HCT116 (cell line): ENCODE measurements around the gene EVX2. TPM values are rescaled to one million over a fixed set of nuclear protein-coding genes. Genes with fewer than 3 reads are reported as not detected.

Experiments
- ATAC-seq: fragments of 200-7000 bp; cut with Tn5 transposase; 2 replicates; pipeline ENCODE4 v1.9.1; 2020; ENCODE audit warnings: mild to moderate bottlenecking, moderate library complexity
- BruUV-seq: library from RNA; stranded (reverse); fragments of 400-500 nt; replicated peaks from 2 replicates; lab custom pipeline; 2021; lab: Mats Ljungman, UMichigan
- CTCF ChIA-PET: fragments of 300-600 bp; sonication (Branson Sonifier 250); formaldehyde crosslinking; loops from one replicate; lab custom pipeline; 2021; ENCODE audit warnings: antibody characterized with exemption; lab: Charles Lee
- POLR2A ChIA-PET: fragments of 300-600, 350-600 bp; sonication (Branson Sonifier 250); formaldehyde crosslinking; loops from one replicate; lab custom pipeline; 2021; ENCODE audit warnings: antibody characterized with exemption; lab: Charles Lee
- RAD21 ChIA-PET, 2 experiments: fragments of 300-600 bp; sonication (Branson Sonifier 250); formaldehyde crosslinking; loops; one replicate each; lab custom pipeline; 2023; ENCODE audit warnings: low total read pairs in 2 of 2; ENCODE audit not compliant: uncharacterized antibody in 2 of 2, unreplicated experiment in 2 of 2, low non-redundant PET in 1 of 2; lab: Charles Lee
- DNase-seq: peaks from one replicate; pipeline ENCODE4 v3.0.0-alpha.2; 2010; ENCODE audit warnings: low read depth, low spot score
- H2AFZ ChIP-seq: fragments of 200-600 bp; shearing (Covaris generic), sonication (generic); 2 replicates; pipeline ENCODE4 v1.6.1; 2017; ENCODE audit warnings: low read depth, mixed run types, mixed read lengths, antibody characterized with exemption, low read length; ENCODE audit not compliant: poor library complexity, severe bottlenecking
- H3K27ac ChIP-seq: 2 replicates; pipeline ENCODE4 v1.5.1; 2012; ENCODE audit warnings: low read depth, low read length
- H3K27me3 ChIP-seq: fragments of 200-600 bp; sonication (generic); 2 replicates; pipeline ENCODE4 v1.6.1; 2016; ENCODE audit warnings: mixed run types, low read length, mixed read lengths; ENCODE audit not compliant: insufficient read depth
- H3K36me3 ChIP-seq, 2 experiments: fragments of 200-500 bp in 1 of 2; fragments of 200-600 bp in 1 of 2; sonication (Bioruptor generic) in 1 of 2; sonication (generic) in 1 of 2; 2 replicates each; pipeline versions ENCODE4 v1.5.1 to v1.6.1; 2014 to 2016; ENCODE audit warnings: low read length in 2 of 2, inconsistent platforms in 1 of 2, mixed read lengths in 1 of 2, mixed run types in 1 of 2; ENCODE audit not compliant: insufficient read depth in 2 of 2, control insufficient read depth in 1 of 2
- H3K4me1 ChIP-seq, 2 experiments: fragments of 200-600 bp in 1 of 2; sonication (generic) in 1 of 2; 2 replicates each; pipeline versions ENCODE4 v1.5.1 to v1.6.1; 2012 to 2017; ENCODE audit warnings: low read length in 2 of 2, inconsistent platforms in 1 of 2, mild to moderate bottlenecking in 1 of 2, mixed read lengths in 1 of 2, mixed run types in 1 of 2, moderate library complexity in 1 of 2; ENCODE audit not compliant: insufficient read depth in 2 of 2, control insufficient read depth in 1 of 2
- H3K4me2 ChIP-seq: fragments of 200-600 bp; sonication (generic); 2 replicates; pipeline ENCODE4 v1.6.1; 2017; ENCODE audit warnings: mixed run types, low read length, mixed read lengths
- H3K4me3 ChIP-seq, 2 experiments: fragments of 200-600 bp in 1 of 2; sonication (generic) in 1 of 2; replicated peaks in 1 of 2; 2 replicates each; pipeline ENCODE4 v1.5.1; 2011 to 2016; ENCODE audit warnings: low read length in 2 of 2, control low read depth in 1 of 2, low read depth in 1 of 2, mild to moderate bottlenecking in 1 of 2, mixed read lengths in 1 of 2, mixed run types in 1 of 2
- H3K79me2 ChIP-seq: fragments of 200-600 bp; sonication (generic); 2 replicates; pipeline ENCODE4 v1.6.1; 2017; ENCODE audit warnings: mild to moderate bottlenecking, mixed run types, low read length, moderate library complexity, mixed read lengths; ENCODE audit not compliant: insufficient read depth
- H3K9ac ChIP-seq: fragments of 200-600 bp; sonication (generic); 2 replicates; pipeline ENCODE4 v1.6.1; 2016; ENCODE audit warnings: low read length, mixed read lengths
- H3K9me2 ChIP-seq: fragments of 200-600 bp; sonication (generic), shearing (Covaris generic); 2 replicates; pipeline ENCODE4 v1.6.1; 2017; ENCODE audit warnings: mixed run types, mild to moderate bottlenecking, moderate library complexity; ENCODE audit not compliant: insufficient read depth
- H3K9me3 ChIP-seq, 2 experiments: fragments of 200-500 bp in 1 of 2; fragments of 200-600 bp in 1 of 2; sonication (Bioruptor generic) in 1 of 2; sonication (generic) in 1 of 2; 2 replicates each; pipeline ENCODE4 v1.6.1; 2014 to 2017; ENCODE audit warnings: low read length in 2 of 2, mixed read lengths in 2 of 2, inconsistent platforms in 1 of 2, low read depth in 1 of 2, mild to moderate bottlenecking in 1 of 2, mixed run types in 1 of 2, moderate library complexity in 1 of 2; ENCODE audit not compliant: control insufficient read depth in 1 of 2, insufficient read depth in 1 of 2
- H4K20me1 ChIP-seq: fragments of 200-600 bp; sonication (generic), shearing (Covaris generic); 2 replicates; pipeline ENCODE4 v1.6.1; 2017; ENCODE audit warnings: mixed run types, mild to moderate bottlenecking, moderate library complexity; ENCODE audit not compliant: insufficient read depth
- CTCF ChIP-seq, 3 experiments: fragments of 200-600 bp in 1 of 3; sonication (generic) in 1 of 3; IDR thresholded peaks in 2 of 3; conservative IDR thresholded peaks in 1 of 3; 2 replicates each; pipeline ENCODE4 v1.5.1; 2012 to 2017; ENCODE audit warnings: low read depth in 2 of 3, low read length in 2 of 3, antibody characterized with exemption in 1 of 3, borderline replicate concordance in 1 of 3, control low read depth in 1 of 3, mild to moderate bottlenecking in 1 of 3, mixed read lengths in 1 of 3, mixed run types in 1 of 3, moderate library complexity in 1 of 3; ENCODE audit not compliant: insufficient read depth in 1 of 3
- RAD21 ChIP-seq: IDR thresholded peaks from 2 replicates; pipeline ENCODE4 v1.6.1; 2012; ENCODE audit warnings: low read depth, mild to moderate bottlenecking
- ZBTB33 ChIP-seq: IDR thresholded peaks from 2 replicates; pipeline ENCODE4 v1.6.1; 2011; ENCODE audit warnings: mild to moderate bottlenecking, low read length, moderate library complexity; ENCODE audit not compliant: insufficient replicate concordance; ENCODE audit errors: extremely low read depth
- ZFX ChIP-seq: fragments of 450-650 bp; IDR thresholded peaks from 2 replicates; pipeline ENCODE4 v1.6.1; 2017
- intact Hi-C: fragments of 100-400 bp; cut with micrococcal nuclease; formaldehyde crosslinking; loops from 2 replicates; pipeline ENCODE4 v1.10.0; 2022
- total RNA-seq: library from RNA; stranded (reverse); gene quantifications from one replicate; pipeline ENCODE4 v1.2.1, GENCODE V29; 2021; ENCODE audit not compliant: unreplicated experiment
- TF ChIP-seq, protein P1 (sequence below): IDR thresholded peaks from 2 replicates; pipeline ENCODE4 v1.6.1; 2012

The EVX2 gene
- total RNA-seq, 1 experiment from 2014 or later, result not detected

DNA sequence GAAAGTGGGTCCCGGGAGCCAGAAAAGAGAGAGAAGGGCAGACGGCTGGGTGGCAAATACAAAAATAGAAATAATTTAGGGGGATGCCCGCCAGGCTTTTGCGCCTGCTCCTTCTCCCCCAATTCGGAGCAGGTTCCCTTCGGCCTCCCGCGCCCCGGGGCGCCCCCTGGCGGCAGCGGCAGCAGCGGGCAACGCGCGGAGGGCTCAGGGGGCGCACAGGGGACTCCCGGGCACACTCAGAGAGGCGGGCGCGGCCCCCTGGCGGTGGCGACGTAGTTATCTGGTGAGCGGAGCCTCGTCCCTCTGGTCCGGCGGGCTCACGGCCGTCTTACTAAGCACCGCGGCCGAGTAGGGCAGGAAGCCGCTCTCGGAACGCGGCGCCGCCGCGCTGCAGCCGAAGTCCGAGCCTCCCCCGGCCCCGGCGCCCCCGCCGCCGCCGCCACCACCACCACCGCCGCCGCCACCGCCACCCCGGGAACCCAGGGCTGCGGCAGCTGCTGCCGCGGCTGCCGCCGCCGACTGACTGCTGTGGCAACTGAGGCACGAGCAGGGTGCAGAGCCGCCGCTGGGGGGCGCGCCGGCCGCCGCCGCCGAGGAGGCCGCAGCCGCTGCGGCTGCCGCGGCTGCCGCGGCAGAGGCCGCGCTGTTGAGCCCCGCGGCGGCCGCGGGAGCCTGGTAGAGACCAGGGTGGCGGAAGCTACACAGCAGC, 3.8 kb downstream of the EVX2 start:
- peak overlapping the region; percentile 10 to 45 for H3K4me3 ChIP-seq
- CTCF ChIA-PET, result interaction anchor here (2.5 kb wide), 1 partner anchor 390 kb away, joined by 14 read pairs; no protein-coding TSS in a partner anchor
- H3K4me2 ChIP-seq, result peak overlapping the region; percentile 61
- RAD21 ChIA-PET, result interaction anchor here in 1 of 2 experiments (0.6 kb wide), 1 partner anchor 16 kb away, joined by 4 read pairs; no protein-coding TSS in a partner anchor
- peak; percentile 59 for DNase-seq
- no peak overlapping the region for H3K9ac ChIP-seq
- H3K4me1 ChIP-seq, result no peaks in the 10 kb centered on the region
- H3K27ac ChIP-seq, result no peak overlapping the region; the same call in 1 of the 2 replicates
- no peaks in the 10 kb centered on the region for H3K9me2 ChIP-seq
- TF ChIP-seq ZFX (no peak; the same call in 1 of the 2 replicates), RAD21 (peak; percentile 75), ZBTB33 (no peak), CTCF (IDR thresholded peaks at IDR 0.05 in 2 of 3, conservative IDR thresholded peaks at IDR 0.05 in 1 of 3; ENCODE audit: borderline replicate concordance in 1 of 3, insufficient read depth in 1 of 3, low read depth in 2 of 3, low read length in 2 of 3) (peak; percentile 90 to 98 (median 97))
- TF ChIP-seq, protein P1, sequence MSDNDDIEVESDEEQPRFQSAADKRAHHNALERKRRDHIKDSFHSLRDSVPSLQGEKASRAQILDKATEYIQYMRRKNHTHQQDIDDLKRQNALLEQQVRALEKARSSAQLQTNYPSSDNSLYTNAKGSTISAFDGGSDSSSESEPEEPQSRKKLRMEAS, result 0 out of 2 replicates have a peak, but pooled peaks have one; percentile 17
- no peaks in the 10 kb centered on the region for H3K27me3 ChIP-seq
- POLR2A ChIA-PET, result no interaction called here
- H4K20me1 ChIP-seq, result no peaks in the 10 kb centered on the region
- intact Hi-C loops, result loop anchor here (1.0 to 5.0 kb wide), 3 partner anchors 390 to 1383 kb away; no protein-coding TSS in a partner anchor
- no peaks in the 10 kb centered on the region for H3K36me3 ChIP-seq
- BruUV-seq, result no TSS peak
- no peaks in the 10 kb centered on the region for H3K79me2 ChIP-seq
- no peaks in the 10 kb centered on the region; a peak in 1 of 4 replicates for H3K9me3 ChIP-seq
- ATAC-seq, result peak; percentile 99
- H2AFZ ChIP-seq, result peak overlapping the region; percentile 12
